NCI-H1417 (cell line): ENCODE data around the gene SLF2.

Experiments used
- DNase-seq, 3 experiments: peaks; one replicate each; lab custom pipeline; 2025; lab: John Stamatoyannopoulos, UW

SLF2 gene

GRCh38 chr10:100979791-100980272, 67.1 kb downstream of the SLF2 start:
- DNase-seq, result no peak

- DNase-seq, result no peak
Measured at GRCh38 chr10:100980311-100980710, 67.5 kb downstream of the SLF2 start.

GRCh38 chr10:100980711-100981110, 67.9 kb downstream of the SLF2 start:
- DNase-seq, result no peak

GRCh38 chr10:100981178-100981772, 68.5 kb downstream of the SLF2 start:
- no peak for DNase-seq

- no peak for DNase-seq
Measured at GRCh38 chr10:100982916-100983830, 70.4 kb downstream of the SLF2 start.

- no peak for DNase-seq
Measured at GRCh38 chr10:100983868-100984671, 71.3 kb downstream of the SLF2 start.

GRCh38 chr10:100984672-100985177, 72.0 kb downstream of the SLF2 start:
- DNase-seq, result no peak

- no peak for DNase-seq
Measured at GRCh38 chr10:100985336-100985735, 72.6 kb downstream of the SLF2 start.

GRCh38 chr10:100986623-100986951, 73.8 kb downstream of the SLF2 start:
- no peak for DNase-seq

- peak; percentile 57 to 77 (median 77) for DNase-seq
Measured at GRCh38 chr10:100986952-100987684, 74.4 kb downstream of the SLF2 start, which contains the start of the genes MRPL43 and TWNK. TSS of gene MRPL43 (minus strand) at chr10:100987497. CDS start at chr10:100987443, 54 bp downstream. TSS of gene TWNK (plus strand) at chr10:100987543. CDS start at chr10:100988211, 668 bp downstream.

- DNase-seq, result no peak
Measured at GRCh38 chr10:100987685-100988049, 74.9 kb downstream of the SLF2 start.

- DNase-seq, result no peak
Measured at GRCh38 chr10:100988166-100988565, 75.4 kb downstream of the SLF2 start.

GRCh38 chr10:100989088-100989487, 76.3 kb downstream of the SLF2 start:
- no peak for DNase-seq

GRCh38 chr10:100993986-100994708, 81.4 kb downstream of the SLF2 start:
- DNase-seq, result peak in 1 of 3 experiments; percentile 18

GRCh38 chr10:100995181-100995580, 82.4 kb downstream of the SLF2 start:
- DNase-seq, result no peak

- peak; percentile 10 to 66 (median 59) for DNase-seq
Measured at GRCh38 chr10:100996678-100997359, 84.1 kb downstream of the SLF2 start.

- DNase-seq, result peak in 2 of 3 experiments; percentile 46 to 72
Measured at GRCh38 chr10:100997360-100998182, 84.8 kb downstream of the SLF2 start.

GRCh38 chr10:100998183-100998990, 85.6 kb downstream of the SLF2 start:
- peak; percentile 80 to 95 (median 87) for DNase-seq
